GM19351 (cell line): ENCODE data around the gene C11orf91.
"Not testable (repeated sequence)": the region's sequence is repeated elsewhere in the genome, so short reads cannot be mapped to it uniquely, and the experiment has no call there.

Source experiments
- ATAC-seq: cut with Tn5 transposase; IDR thresholded peaks from one replicate; pipeline ENCODE4 v1.9.1; 2021; ENCODE audit warnings: mild to moderate bottlenecking, moderate library complexity; ENCODE audit not compliant: unreplicated experiment

Gene C11orf91

GRCh38 chr11:33696931-33697638 is 3.5 kb downstream of the C11orf91 start:
- ATAC-seq = no peak

- ATAC-seq = no peak
Observed at GRCh38 chr11:33696411-33696810, 4.2 kb downstream of the C11orf91 start.

GRCh38 chr11:33695051-33695566 is 5.5 kb downstream of the C11orf91 start:
- no peak for ATAC-seq

DNA sequence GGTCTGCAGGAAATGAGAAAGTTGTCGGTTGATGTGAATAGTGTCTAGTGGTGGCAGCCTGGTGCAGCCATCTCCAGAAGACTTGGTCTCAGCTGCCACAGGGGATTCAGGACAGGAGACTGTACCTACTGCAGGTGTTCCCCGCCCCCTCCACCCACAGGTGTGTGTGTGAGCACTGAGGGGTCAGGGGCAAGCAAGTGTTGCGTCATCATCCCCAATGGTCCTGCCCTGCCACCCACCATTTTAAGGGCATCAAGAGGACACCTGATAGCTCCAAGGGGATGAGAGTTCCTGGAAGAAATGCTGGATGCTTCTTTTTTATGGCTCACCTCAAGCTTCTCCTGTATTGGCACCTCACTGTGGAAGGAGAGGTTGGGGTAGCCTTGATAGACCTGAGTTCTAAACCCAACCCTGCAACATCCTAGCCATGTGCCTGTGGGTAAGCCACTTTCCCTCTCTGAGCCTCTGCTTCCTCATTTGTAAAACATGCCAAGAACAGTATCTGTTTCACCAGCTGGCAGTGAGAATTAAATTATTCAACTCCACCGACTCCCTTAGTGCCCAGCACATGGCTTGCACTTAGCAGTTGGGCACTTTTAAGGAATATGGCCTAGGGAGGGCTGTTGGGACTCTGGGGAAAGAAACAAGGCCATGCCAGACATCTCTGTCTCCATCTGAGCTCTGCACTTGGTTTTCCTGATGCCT is 6.1 kb downstream of the C11orf91 start:
- ATAC-seq = no peak

DNA sequence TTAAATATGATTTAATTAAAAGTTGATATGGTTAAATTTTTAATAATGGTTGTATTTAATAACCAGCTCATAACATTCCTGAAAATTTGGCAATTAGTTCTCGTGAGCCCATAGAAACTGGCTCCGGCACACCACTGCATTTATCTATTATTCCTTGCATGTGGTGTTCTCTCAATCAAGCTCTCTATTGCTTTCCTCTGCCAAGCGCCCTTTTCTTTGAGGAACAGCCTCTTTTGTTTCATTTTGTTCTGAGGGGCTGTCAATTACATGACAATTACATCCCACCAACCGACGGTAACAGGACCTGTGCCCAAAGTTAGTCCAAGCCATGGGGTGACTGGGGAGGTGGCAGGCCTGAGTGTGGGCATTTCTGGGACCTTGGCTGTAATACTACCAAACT is 8.1 kb downstream of the C11orf91 start:
- no peak for ATAC-seq

DNA sequence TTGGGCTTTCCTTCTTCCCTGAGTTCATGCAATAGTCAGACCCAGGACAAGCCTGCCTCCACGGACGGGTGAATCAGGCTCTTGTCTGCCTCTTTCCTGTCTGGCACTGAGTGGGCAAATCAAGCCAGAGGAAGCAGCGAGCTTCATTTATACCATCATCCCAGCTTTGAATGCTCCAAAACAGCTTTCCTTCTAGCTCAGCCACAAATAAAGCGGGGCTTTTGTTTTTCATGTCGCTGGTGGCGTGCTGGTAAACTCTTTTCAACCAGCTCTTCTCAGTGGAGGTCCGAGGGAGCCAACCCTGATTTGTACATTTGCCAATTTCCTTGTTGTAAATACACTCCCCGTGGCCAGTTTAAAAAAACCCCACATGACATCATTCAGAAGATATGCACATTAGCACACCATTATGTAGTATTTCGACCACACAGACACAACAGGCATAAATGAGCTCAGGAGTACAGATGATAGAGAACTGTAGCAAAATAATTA is 8.6 kb downstream of the C11orf91 start:
- ATAC-seq = no peak

DNA sequence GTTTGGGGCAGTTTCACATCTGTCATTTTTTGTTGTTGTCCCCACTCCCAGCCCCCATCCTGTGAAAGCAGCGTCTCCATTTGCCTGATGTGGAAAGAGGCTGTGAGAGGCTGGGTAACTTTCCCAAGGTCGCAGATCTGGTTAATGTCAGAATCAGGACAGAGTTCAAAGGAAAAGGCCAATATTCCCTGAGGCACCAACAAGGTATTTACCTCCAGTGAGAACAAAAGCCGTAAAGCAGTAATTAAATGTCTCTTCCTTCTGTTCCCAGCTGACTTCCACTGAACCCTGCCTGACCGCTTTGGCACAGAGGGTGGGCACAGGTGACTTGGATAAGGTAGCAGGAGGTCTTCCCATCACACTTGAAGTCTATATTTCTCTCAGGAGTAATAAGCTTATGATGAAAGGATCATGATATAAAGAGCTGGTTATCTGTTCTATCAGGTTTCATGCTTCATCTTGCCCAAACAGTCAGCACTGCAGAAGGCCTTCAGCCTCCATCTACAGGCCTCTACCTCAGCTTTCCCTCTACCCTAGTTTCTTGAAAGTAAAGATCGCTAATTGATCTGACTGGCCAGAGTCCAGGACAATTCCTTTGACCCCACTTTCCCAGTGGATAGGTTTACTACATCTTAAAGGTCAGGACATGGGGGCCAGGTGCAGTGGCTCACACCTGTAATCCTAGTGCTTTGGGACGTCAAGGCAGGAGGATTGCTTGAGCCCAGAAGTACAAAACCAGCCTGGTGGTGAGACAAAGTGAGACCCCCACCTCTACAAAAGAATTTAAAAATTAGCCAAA is 9.4 kb downstream of the C11orf91 start:
- no peak for ATAC-seq

DNA sequence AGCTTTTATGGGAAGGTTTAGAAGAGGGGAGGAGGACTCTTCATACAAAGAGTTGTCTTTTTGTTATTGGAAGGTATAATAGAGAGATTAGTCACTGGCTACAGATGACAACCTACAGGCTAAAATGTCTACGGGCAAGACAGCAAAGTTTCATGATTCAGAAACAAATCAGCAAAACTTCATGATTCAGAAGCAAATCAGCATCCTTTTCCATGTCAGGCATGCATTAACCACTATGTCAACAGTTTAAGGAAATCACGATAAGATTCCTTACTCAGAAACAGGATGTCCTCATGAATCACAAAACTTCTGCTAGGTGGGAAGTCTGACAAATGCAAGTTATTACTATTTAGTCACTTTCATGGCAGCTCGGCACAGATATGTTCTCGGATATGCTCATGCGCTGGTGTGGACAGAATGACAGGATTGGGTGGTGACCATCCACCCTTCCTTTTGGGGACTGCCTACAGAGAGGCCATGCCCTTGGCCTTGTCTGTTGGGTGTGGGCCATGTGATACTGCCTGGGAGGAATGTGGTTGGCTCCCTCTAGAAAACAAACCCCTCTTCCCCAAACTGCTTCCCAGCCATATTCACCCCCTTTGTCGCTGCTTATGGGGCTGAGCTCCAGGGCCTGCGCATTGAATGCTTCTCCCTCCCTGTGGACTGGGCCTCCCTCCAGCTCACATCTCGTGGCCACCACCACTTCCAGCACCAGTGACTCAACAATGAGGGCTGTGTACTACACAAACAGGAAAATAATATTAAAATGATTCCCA is 10.1 kb downstream of the C11orf91 start:
- ATAC-seq = no peak

DNA sequence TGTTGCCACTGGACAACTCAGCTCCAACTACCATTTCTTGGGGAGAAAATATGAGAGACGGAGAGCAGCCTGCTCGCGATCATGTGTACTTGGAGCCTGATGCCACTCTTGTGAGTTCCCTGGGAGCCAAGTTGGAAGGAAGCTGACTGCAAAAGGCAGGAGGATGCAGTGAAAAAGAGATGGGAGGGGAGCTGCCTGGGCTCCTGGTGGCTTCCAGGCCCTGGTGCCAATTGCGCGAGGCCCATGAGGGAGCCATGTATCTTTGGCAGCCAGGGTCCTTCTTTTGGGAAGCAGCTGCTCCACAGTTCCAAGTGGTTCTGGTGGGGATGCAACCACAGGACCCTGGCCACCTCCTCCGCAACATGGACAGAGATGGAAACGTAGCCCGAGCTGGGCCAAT is 11.1 kb downstream of the C11orf91 start:
- no peak for ATAC-seq

- ATAC-seq = no peak
Observed at GRCh38 chr11:33689085-33689484, 11.5 kb downstream of the C11orf91 start.

DNA sequence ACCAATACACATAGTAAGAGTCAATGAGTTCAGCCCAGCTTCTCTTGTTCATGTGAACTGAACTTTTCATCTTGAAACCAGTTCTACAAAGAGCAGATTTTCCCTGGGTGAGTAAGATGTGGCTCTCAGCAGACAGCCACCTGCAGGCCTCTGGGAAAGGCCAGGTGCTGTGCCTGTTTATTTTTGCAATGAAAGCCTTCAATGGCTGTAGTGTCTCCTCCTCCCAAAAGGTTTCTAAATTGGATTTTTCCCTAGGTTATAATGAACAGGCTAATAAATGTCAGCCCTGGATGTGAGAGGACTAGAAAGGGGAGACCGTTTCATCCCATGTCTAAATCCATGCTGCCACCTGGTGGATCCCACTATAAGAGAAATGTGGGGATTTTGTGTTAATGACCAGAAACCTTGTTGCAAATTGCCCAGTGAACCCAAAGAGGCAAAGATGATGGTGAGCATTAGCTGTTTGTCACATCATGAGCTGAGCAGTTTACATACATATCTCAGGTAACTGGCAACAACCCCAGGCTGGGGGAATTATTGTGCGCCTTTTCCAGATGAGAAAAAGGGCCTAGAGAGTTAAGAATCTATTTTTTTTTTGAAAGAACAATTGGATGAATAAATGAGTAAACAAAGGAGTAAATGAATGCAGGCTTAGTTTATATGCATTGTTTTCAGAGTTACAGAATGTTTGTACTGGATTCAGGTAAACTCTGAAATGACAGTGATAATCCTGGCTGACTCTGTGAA is 12.7 kb downstream of the C11orf91 start:
- peak; percentile 43 for ATAC-seq

GRCh38 chr11:33685082-33685481 is 15.5 kb downstream of the C11orf91 start:
- no peak for ATAC-seq

DNA sequence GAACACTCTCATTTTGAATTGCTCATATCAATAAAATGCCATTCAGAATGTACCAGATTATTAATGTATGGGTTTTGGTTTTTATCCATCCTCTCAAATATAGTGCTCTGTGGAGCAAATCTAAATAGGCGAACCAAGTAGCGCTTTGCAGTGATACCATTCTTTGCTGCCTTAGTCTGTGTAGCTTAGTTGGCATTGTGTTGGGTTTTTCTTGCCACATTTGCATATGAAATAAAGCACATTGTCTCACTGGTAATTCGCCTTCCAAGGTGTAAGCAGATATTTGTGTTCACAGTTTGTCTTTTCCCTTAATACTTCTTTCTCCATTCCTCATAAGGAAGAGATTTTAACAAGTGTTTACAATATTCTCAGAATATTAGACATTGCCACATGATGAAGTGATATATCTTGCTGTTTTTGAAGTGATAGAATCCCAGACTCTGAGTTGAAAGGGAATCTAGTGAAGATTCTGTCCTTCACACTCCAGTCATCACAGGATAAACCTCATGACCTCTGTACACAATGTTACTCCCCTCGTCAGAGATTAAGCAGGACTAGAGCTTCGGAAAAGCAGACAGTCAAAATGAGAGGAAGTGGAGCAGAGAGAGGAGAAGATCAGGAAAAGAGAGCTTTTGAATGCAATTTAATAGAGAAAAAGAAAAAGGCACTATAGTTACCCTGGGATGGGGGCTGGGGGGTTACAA is 16.5 kb downstream of the C11orf91 start:
- ATAC-seq = no peak

DNA sequence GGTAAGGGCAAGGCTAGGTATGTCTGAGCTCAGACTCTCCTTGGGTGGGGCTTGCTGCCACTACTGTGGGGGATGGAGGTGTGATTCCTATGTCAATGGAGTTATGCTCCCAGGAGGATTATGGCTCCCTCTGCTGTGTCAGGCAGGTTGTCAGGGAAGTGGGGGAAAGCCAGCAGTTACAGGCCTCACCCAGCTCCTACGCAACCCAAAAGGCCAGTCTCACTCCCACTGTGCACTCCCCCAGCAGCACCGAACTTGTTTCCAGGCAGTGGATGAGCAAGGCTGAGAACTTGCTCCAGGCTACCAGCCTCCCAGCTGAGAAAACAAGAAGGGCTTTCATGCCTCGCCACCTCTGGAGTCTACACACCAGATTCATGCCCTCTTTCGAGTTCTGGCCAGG is 18.2 kb downstream of the C11orf91 start:
- ATAC-seq = no peak

- no peak for ATAC-seq
Observed at GRCh38 chr11:33682019-33682418, 18.6 kb downstream of the C11orf91 start.

DNA sequence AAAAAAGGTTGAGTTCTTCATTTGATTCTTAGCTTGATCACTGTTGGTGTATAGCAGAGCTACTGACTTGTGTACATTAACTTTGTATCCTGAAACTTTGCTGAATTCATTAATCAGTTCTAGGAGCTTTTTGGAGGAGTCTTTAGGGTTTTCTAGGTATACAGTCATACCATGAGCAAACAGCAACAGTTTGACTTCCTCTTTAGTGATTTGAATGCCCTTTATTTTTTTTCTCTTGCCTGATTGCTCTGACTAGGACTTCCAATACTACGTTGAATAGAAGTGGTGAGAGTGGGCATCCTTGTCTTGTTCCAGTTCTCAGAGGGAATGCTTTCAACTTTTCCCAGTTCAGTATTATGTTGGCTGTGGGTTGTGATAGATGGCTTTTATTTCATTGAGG is 22.0 kb downstream of the C11orf91 start:
- not testable (repeated sequence) for ATAC-seq

DNA sequence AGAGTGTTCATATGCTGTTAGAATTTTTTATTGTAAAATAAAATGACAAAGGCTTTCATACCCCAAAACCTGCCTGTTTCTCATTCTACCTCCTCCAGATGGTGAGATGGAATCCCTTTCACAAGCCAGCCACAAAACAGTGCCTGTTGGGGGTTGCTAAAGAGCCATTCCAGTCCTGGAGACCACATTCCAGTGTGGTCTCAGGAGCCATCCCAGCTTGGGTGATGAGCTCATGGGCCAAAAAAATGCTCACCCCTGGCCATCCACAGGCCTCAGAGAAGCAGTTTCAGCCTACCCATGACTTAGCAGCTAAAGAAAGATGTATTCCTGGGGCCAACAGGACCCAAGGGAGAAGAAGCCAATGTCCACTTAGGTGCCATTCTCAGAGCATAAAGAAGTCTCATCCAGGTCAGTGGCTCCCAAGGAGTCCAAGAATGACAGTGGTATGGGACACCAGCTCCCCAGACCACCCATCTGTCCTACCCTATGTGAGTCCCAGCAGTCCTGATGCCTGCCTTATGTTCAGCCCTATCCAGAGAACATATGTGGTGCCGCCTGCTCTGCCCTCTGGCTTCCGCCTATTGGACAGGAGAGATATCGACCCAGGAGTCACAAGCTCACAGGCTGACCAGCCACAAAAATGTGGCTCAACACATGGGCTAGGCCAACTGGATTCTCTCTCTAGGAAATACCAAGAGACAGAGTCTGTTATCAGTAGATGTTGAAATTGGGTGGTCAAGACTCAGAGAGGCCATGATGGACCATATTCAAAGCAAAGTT is 26.4 kb downstream of the C11orf91 start:
- ATAC-seq = no peak

GRCh38 chr11:33672273-33672672 is 28.4 kb downstream of the C11orf91 start:
- no peak for ATAC-seq
